ENCODE data around the gene TNFRSF4. TPM values are rescaled to one million over a fixed set of nuclear protein-coding genes. Genes with fewer than 3 reads are reported as not detected.
A peak's percentile ranks its signal among the peaks of the same experiment; 100 is the strongest.

TNFRSF4 gene
- total and polyA plus RNA-seq, 2 of the 13 experiments (the other 11 are each of a cell fraction or from before 2014, with no cell fraction given), result not detected

DNA sequence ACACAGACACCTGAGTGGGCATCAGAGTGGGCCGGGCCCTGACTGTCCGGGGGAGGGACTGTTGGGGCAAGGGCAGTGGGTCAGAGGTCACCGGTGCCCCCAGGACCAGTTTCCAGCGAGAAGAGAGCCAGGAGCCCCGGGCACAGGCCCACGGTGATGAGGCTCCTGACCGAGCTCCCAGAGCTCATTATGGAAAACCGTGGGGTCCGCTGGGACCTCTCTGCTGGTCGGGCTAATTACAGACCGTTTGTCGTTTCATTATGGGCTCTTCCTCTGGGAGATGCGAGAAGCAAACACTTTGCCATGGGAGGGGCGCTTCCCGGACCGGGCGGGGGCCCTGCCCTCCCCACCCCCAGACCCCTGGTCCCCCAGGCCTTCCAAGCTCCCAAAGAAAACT, 52.3 kb downstream of the TNFRSF4 start (continued):
- TF ChIP-seq MZF1 (CRISPR knock-in tag; IDR thresholded peaks at IDR 0.05; ENCODE audit: borderline replicate concordance) (no peak), PHF8 (CRISPR knock-in tag; IDR thresholded peaks at IDR 0.05) (no peak), ELF3 (CRISPR knock-in tag; IDR thresholded peaks at IDR 0.05) (no peak)
- TF ChIP-seq, protein P1, sequence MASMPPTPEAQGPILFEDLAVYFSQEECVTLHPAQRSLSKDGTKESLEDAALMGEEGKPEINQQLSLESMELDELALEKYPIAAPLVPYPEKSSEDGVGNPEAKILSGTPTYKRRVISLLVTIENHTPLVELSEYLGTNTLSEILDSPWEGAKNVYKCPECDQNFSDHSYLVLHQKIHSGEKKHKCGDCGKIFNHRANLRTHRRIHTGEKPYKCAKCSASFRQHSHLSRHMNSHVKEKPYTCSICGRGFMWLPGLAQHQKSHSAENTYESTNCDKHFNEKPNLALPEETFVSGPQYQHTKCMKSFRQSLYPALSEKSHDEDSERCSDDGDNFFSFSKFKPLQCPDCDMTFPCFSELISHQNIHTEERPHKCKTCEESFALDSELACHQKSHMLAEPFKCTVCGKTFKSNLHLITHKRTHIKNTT (CRISPR knock-in tag; IDR thresholded peaks at IDR 0.05), result no peak

MicroRNA genes within 50 kb of the gene (microRNA counts, 767-probe panel; counts per million panel counts)
- not detected for microRNA hsa-miR-200a-3p
- not detected for microRNA hsa-miR-200b-3p
- microRNA hsa-miR-429, result not detected

Small RNA genes lying within 50 kb of the gene (microRNA-seq; reads per million reads assigned to microRNA genes)
- gene MIR200A (394 reads per million, percentile 83 among the genes with 10 or more reads in this experiment), gene MIR200B (4,310 reads per million, percentile 97 among the genes with 10 or more reads in this experiment), gene MIR429 (968 reads per million, percentile 88 among the genes with 10 or more reads in this experiment)

Small RNA genes lying within 50 kb of the gene (small RNA-seq; reads per million reads assigned to genes)
- gene MIR200A (ENCODE audit: insufficient read depth in 2 of 3, insufficient read length in 3 of 3, low read depth in 2 of 3, low replicate concordance in 1 of 3) (4.8 to 1,192 (median 474) reads per million in 3 experiments), gene MIR200B (ENCODE audit: insufficient read depth in 2 of 3, insufficient read length in 3 of 3, low read depth in 2 of 3, low replicate concordance in 1 of 3) (5.4 to 567 (median 112) reads per million in 3 experiments), gene MIR429 (ENCODE audit: insufficient read depth in 2 of 3, insufficient read length in 3 of 3, low read depth in 2 of 3, low replicate concordance in 1 of 3) (0.81 to 238 (median 109) reads per million in 3 experiments)

Other genes starting within 250 kb of the TNFRSF4 start
- gene PLEKHN1, start 247.7 kb downstream of the TNFRSF4 start, total RNA-seq (2016; rRNA removed; fragmentation: Illumina TruSeq; extraction: Trizol), result 0.21 and 0.42 TPM in 2 replicates
- gene PLEKHN1, start 247.7 kb downstream of the TNFRSF4 start, polyA plus RNA-seq (2011; rRNA removed), result 0.58 and 0.59 TPM in 2 replicates
- 0.04 TPM in 1 of 2 replicates, not detected in the other for gene PERM1, start 232.1 kb downstream of the TNFRSF4 start, total RNA-seq (2016; rRNA removed; fragmentation: Illumina TruSeq; extraction: Trizol)
- gene PERM1, start 232.1 kb downstream of the TNFRSF4 start, polyA plus RNA-seq (2011; rRNA removed), result 0.29 and 0.38 TPM in 2 replicates
- 4.4 and 8.8 TPM in 2 replicates for gene HES4, start 214.1 kb downstream of the TNFRSF4 start, total RNA-seq (2016; rRNA removed; fragmentation: Illumina TruSeq; extraction: Trizol)
- gene HES4, start 214.1 kb downstream of the TNFRSF4 start, polyA plus RNA-seq (2011; rRNA removed), result 10.6 and 17.6 TPM in 2 replicates
- gene ISG15, start 200.7 kb downstream of the TNFRSF4 start, total RNA-seq (2016; rRNA removed; fragmentation: Illumina TruSeq; extraction: Trizol), result 54.9 and 68.4 TPM in 2 replicates
- 42.1 and 63.7 TPM in 2 replicates for gene ISG15, start 200.7 kb downstream of the TNFRSF4 start, polyA plus RNA-seq (2011; rRNA removed)
- gene AGRN, start 194.0 kb downstream of the TNFRSF4 start, total RNA-seq (2016; rRNA removed; fragmentation: Illumina TruSeq; extraction: Trizol), result 7.3 and 29.8 TPM in 2 replicates
- 65.2 and 82.7 TPM in 2 replicates for gene AGRN, start 194.0 kb downstream of the TNFRSF4 start, polyA plus RNA-seq (2011; rRNA removed)
- not detected in 2 replicates for gene RNF223, start 139.8 kb downstream of the TNFRSF4 start, total RNA-seq (2016; rRNA removed; fragmentation: Illumina TruSeq; extraction: Trizol)
- 0.03 and 0.05 TPM in 2 replicates for gene RNF223, start 139.8 kb downstream of the TNFRSF4 start, polyA plus RNA-seq (2011; rRNA removed)
- 3.8 and 6.7 TPM in 2 replicates for gene C1orf159, start 98.1 kb downstream of the TNFRSF4 start, total RNA-seq (2016; rRNA removed; fragmentation: Illumina TruSeq; extraction: Trizol)
- 3.8 and 4.2 TPM in 2 replicates for gene C1orf159, start 98.1 kb downstream of the TNFRSF4 start, polyA plus RNA-seq (2011; rRNA removed)
- gene TTLL10, start 40.3 kb downstream of the TNFRSF4 start, total RNA-seq (2016; rRNA removed; fragmentation: Illumina TruSeq; extraction: Trizol), result not detected in 2 replicates
- gene TTLL10, start 40.3 kb downstream of the TNFRSF4 start, polyA plus RNA-seq (2011; rRNA removed), result not detected in 2 replicates
- not detected in 2 replicates for gene TNFRSF18, start 7.6 kb downstream of the TNFRSF4 start, total RNA-seq (2016; rRNA removed; fragmentation: Illumina TruSeq; extraction: Trizol)
- not detected in 2 replicates for gene TNFRSF18, start 7.6 kb downstream of the TNFRSF4 start, polyA plus RNA-seq (2011; rRNA removed)
- gene SDF4, start 17.8 kb upstream of the TNFRSF4 start, total RNA-seq (2016; rRNA removed; fragmentation: Illumina TruSeq; extraction: Trizol), result 45.3 and 107 TPM in 2 replicates
- gene SDF4, start 17.8 kb upstream of the TNFRSF4 start, polyA plus RNA-seq (2011; rRNA removed), result 80.8 and 99.6 TPM in 2 replicates
- gene B3GALT6, start 18.1 kb upstream of the TNFRSF4 start, total RNA-seq (2016; rRNA removed; fragmentation: Illumina TruSeq; extraction: Trizol), result 9.2 and 14.2 TPM in 2 replicates
- gene B3GALT6, start 18.1 kb upstream of the TNFRSF4 start, polyA plus RNA-seq (2011; rRNA removed), result 3.9 and 5.8 TPM in 2 replicates
- gene C1QTNF12, start 32.6 kb upstream of the TNFRSF4 start, total RNA-seq (2016; rRNA removed; fragmentation: Illumina TruSeq; extraction: Trizol), result 0.29 and 0.64 TPM in 2 replicates
- gene C1QTNF12, start 32.6 kb upstream of the TNFRSF4 start, polyA plus RNA-seq (2011; rRNA removed), result 0.18 and 0.29 TPM in 2 replicates
- 22.1 and 29.4 TPM in 2 replicates for gene UBE2J2, start 59.7 kb upstream of the TNFRSF4 start, total RNA-seq (2016; rRNA removed; fragmentation: Illumina TruSeq; extraction: Trizol)
- gene UBE2J2, start 59.7 kb upstream of the TNFRSF4 start, polyA plus RNA-seq (2011; rRNA removed), result 25.4 and 28.8 TPM in 2 replicates
- 0.93 and 2.6 TPM in 2 replicates for gene SCNN1D, start 66.3 kb upstream of the TNFRSF4 start, total RNA-seq (2016; rRNA removed; fragmentation: Illumina TruSeq; extraction: Trizol)
- 2.3 and 4.7 TPM in 2 replicates for gene SCNN1D, start 66.3 kb upstream of the TNFRSF4 start, polyA plus RNA-seq (2011; rRNA removed)
- gene ACAP3, start 93.8 kb upstream of the TNFRSF4 start, total RNA-seq (2016; rRNA removed; fragmentation: Illumina TruSeq; extraction: Trizol), result 16.4 and 29.4 TPM in 2 replicates
- gene ACAP3, start 93.8 kb upstream of the TNFRSF4 start, polyA plus RNA-seq (2011; rRNA removed), result 50.8 and 56.3 TPM in 2 replicates
- 21.7 and 22.2 TPM in 2 replicates for gene PUSL1, start 94.4 kb upstream of the TNFRSF4 start, total RNA-seq (2016; rRNA removed; fragmentation: Illumina TruSeq; extraction: Trizol)
- gene PUSL1, start 94.4 kb upstream of the TNFRSF4 start, polyA plus RNA-seq (2011; rRNA removed), result 8.3 and 9.8 TPM in 2 replicates
- 46.4 and 52.8 TPM in 2 replicates for gene INTS11, start 110.5 kb upstream of the TNFRSF4 start, total RNA-seq (2016; rRNA removed; fragmentation: Illumina TruSeq; extraction: Trizol)
- 94.8 and 104 TPM in 2 replicates for gene INTS11, start 110.5 kb upstream of the TNFRSF4 start, polyA plus RNA-seq (2011; rRNA removed)
- 7.2 and 9.3 TPM in 2 replicates for gene CPTP, start 110.6 kb upstream of the TNFRSF4 start, total RNA-seq (2016; rRNA removed; fragmentation: Illumina TruSeq; extraction: Trizol)
- gene CPTP, start 110.6 kb upstream of the TNFRSF4 start, polyA plus RNA-seq (2011; rRNA removed), result 5.5 and 8.0 TPM in 2 replicates
- 0.15 TPM in 1 of 2 replicates, not detected in the other for gene TAS1R3, start 117.1 kb upstream of the TNFRSF4 start, total RNA-seq (2016; rRNA removed; fragmentation: Illumina TruSeq; extraction: Trizol)
- 0.13 and 0.20 TPM in 2 replicates for gene TAS1R3, start 117.1 kb upstream of the TNFRSF4 start, polyA plus RNA-seq (2011; rRNA removed)
- 42.8 and 60.4 TPM in 2 replicates for gene DVL1, start 135.3 kb upstream of the TNFRSF4 start, total RNA-seq (2016; rRNA removed; fragmentation: Illumina TruSeq; extraction: Trizol)
- 30.8 and 49.5 TPM in 2 replicates for gene DVL1, start 135.3 kb upstream of the TNFRSF4 start, polyA plus RNA-seq (2011; rRNA removed)
- gene MXRA8, start 144.4 kb upstream of the TNFRSF4 start, total RNA-seq (2016; rRNA removed; fragmentation: Illumina TruSeq; extraction: Trizol), result 5.4 and 19.8 TPM in 2 replicates
- gene MXRA8, start 144.4 kb upstream of the TNFRSF4 start, polyA plus RNA-seq (2011; rRNA removed), result 44.8 and 71.0 TPM in 2 replicates
- gene AURKAIP1, start 161.1 kb upstream of the TNFRSF4 start, total RNA-seq (2016; rRNA removed; fragmentation: Illumina TruSeq; extraction: Trizol), result 161 and 175 TPM in 2 replicates
- gene AURKAIP1, start 161.1 kb upstream of the TNFRSF4 start, polyA plus RNA-seq (2011; rRNA removed), result 64.6 and 69.5 TPM in 2 replicates
- gene CCNL2, start 185.2 kb upstream of the TNFRSF4 start, total RNA-seq (2016; rRNA removed; fragmentation: Illumina TruSeq; extraction: Trizol), result 19.6 and 105 TPM in 2 replicates
- gene CCNL2, start 185.2 kb upstream of the TNFRSF4 start, polyA plus RNA-seq (2011; rRNA removed), result 340 and 452 TPM in 2 replicates
- gene MRPL20, start 193.1 kb upstream of the TNFRSF4 start, total RNA-seq (2016; rRNA removed; fragmentation: Illumina TruSeq; extraction: Trizol), result 127 and 175 TPM in 2 replicates
- 59.0 and 59.2 TPM in 2 replicates for gene MRPL20, start 193.1 kb upstream of the TNFRSF4 start, polyA plus RNA-seq (2011; rRNA removed)
- gene ANKRD65, start 207.1 kb upstream of the TNFRSF4 start, total RNA-seq (2016; rRNA removed; fragmentation: Illumina TruSeq; extraction: Trizol), result 28.3 and 30.1 TPM in 2 replicates
- 12.1 and 13.2 TPM in 2 replicates for gene ANKRD65, start 207.1 kb upstream of the TNFRSF4 start, polyA plus RNA-seq (2011; rRNA removed)
- 25.1 and 57.5 TPM in 2 replicates for gene VWA1, start 221.5 kb upstream of the TNFRSF4 start, total RNA-seq (2016; rRNA removed; fragmentation: Illumina TruSeq; extraction: Trizol)
- gene VWA1, start 221.5 kb upstream of the TNFRSF4 start, polyA plus RNA-seq (2011; rRNA removed), result 40.9 and 61.3 TPM in 2 replicates
- 3.2 and 4.7 TPM in 2 replicates for gene ATAD3C, start 235.5 kb upstream of the TNFRSF4 start, total RNA-seq (2016; rRNA removed; fragmentation: Illumina TruSeq; extraction: Trizol)
- 2.4 and 3.5 TPM in 2 replicates for gene ATAD3C, start 235.5 kb upstream of the TNFRSF4 start, polyA plus RNA-seq (2011; rRNA removed)